Measurements from ENCODE around the gene PRKN.

The PRKN gene

GRCh38 chr6:162727322-162728182, at the start of gene PRKN, which contains the start of gene PACRG:
PRKN (minus strand) TSS chr6:162727766.
PACRG (plus strand) TSS chr6:162727974.
- peak within 1 kb of the TSS; percentile 67 for H3K4me3 ChIP-seq (replicated peaks; ENCODE audit: low read depth, low read length)
- DNase-seq (ENCODE audit: low read depth): peak; percentile 98
- no peak for TF ChIP-seq CTCF (IDR thresholded peaks at IDR 0.05; ENCODE audit: low read length, missing control alignments)

GRCh38 chr6:162777091-162777490, 49.5 kb upstream of the PRKN start:
- no peak overlapping the region for H3K4me3 ChIP-seq (replicated peaks; ENCODE audit: low read depth, low read length)
- no peak for TF ChIP-seq CTCF (IDR thresholded peaks at IDR 0.05; ENCODE audit: low read length, missing control alignments)
- no peak for DNase-seq (ENCODE audit: low read depth)

GRCh38 chr6:162773996-162774395, 46.4 kb upstream of the PRKN start:
- TF ChIP-seq CTCF (IDR thresholded peaks at IDR 0.05; ENCODE audit: low read length, missing control alignments): no peak
- H3K4me3 ChIP-seq (replicated peaks; ENCODE audit: low read depth, low read length): no peak overlapping the region
- no peak for DNase-seq (ENCODE audit: low read depth)

- TF ChIP-seq CTCF (IDR thresholded peaks at IDR 0.05; ENCODE audit: low read length, missing control alignments): no peak
- no peak for DNase-seq (ENCODE audit: low read depth)
Measured at GRCh38 chr6:162772466-162772865, 44.9 kb upstream of the PRKN start.

GRCh38 chr6:162770955-162771354, 43.4 kb upstream of the PRKN start:
- no peak for DNase-seq (ENCODE audit: low read depth)
- no peak overlapping the region for H3K4me3 ChIP-seq (replicated peaks; ENCODE audit: low read depth, low read length)
- TF ChIP-seq CTCF (IDR thresholded peaks at IDR 0.05; ENCODE audit: low read length, missing control alignments): no peak

More at GRCh38 chr6:162772466-162772865, 44.9 kb upstream of the PRKN start:
- no peak overlapping the region for H3K4me3 ChIP-seq (replicated peaks; ENCODE audit: low read depth, low read length)

GRCh38 chr6:162770136-162770535, 42.6 kb upstream of the PRKN start:
- no peak for DNase-seq (ENCODE audit: low read depth)
- no peak overlapping the region for H3K4me3 ChIP-seq (replicated peaks; ENCODE audit: low read depth, low read length)
- no peak for TF ChIP-seq CTCF (IDR thresholded peaks at IDR 0.05; ENCODE audit: low read length, missing control alignments)

- no peak overlapping the region for H3K4me3 ChIP-seq (replicated peaks; ENCODE audit: low read depth, low read length)
- TF ChIP-seq CTCF (IDR thresholded peaks at IDR 0.05; ENCODE audit: low read length, missing control alignments): no peak
- DNase-seq (ENCODE audit: low read depth): no peak
Measured at GRCh38 chr6:162753775-162754174, 26.2 kb upstream of the PRKN start.
